Stimulated activated CD4-positive, alpha-beta T cell treated with anti-CD3 and anti-CD28 coated beads, Interleukin-15, amount 100 ng/mL, for 24 hours (primary cell): ENCODE data around the gene ZNF521.
"Not testable (repeated sequence)": the region's sequence is repeated elsewhere in the genome, so short reads cannot be mapped to it uniquely, and the experiment has no call there.

Source experiments
- DNase-seq: peaks from one replicate; pipeline ENCODE4 v3.0.0-alpha.2; 2020

Gene ZNF521

DNA sequence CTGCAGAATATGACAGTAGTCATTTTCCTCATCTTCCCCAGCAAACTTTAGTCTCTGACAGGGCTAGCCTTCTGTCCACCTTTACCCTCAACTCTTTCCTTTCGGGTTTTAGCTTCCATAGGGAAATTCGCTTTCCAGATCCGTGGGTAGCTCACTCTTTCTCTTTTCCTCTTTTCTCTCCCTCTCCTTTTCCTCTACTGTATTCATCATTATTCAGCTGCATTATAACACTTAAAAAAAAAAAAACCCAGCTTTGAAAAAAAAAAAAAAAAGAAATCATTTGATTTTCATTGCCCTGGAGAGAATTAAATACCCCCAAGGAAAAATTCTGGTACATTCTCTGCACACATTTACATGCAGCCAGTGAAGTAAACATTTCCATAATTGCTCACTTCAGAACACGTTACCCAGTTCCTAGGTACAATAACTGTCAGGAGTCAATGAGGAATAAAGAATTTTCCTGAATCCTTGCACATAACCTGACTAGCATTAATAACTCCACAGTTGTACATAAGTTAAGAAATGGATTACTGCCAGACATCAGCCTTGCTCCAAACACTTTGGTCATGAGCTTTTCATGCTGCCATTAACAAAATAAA lies 63.5 kb downstream of the ZNF521 start:
- no peak for DNase-seq

DNA sequence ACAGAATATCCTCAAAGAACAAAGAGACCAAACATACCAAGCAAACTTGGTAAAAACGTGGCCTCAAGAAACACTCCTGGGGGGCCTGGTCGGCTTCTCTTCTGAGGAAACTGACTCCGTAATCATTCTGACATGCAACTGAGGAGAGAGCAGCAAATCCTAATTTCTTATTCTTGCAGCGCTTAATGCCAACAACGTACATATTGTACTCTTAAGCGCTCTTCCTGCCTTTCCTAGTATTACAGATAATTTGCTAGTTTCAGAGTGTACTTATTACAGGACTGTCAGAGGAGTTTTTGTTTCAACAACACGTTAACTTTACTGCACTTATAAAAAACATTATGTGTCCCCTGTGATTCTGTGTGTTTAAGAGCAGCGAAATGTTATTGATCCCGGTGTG lies 64.9 kb downstream of the ZNF521 start:
- DNase-seq, result no peak

DNA sequence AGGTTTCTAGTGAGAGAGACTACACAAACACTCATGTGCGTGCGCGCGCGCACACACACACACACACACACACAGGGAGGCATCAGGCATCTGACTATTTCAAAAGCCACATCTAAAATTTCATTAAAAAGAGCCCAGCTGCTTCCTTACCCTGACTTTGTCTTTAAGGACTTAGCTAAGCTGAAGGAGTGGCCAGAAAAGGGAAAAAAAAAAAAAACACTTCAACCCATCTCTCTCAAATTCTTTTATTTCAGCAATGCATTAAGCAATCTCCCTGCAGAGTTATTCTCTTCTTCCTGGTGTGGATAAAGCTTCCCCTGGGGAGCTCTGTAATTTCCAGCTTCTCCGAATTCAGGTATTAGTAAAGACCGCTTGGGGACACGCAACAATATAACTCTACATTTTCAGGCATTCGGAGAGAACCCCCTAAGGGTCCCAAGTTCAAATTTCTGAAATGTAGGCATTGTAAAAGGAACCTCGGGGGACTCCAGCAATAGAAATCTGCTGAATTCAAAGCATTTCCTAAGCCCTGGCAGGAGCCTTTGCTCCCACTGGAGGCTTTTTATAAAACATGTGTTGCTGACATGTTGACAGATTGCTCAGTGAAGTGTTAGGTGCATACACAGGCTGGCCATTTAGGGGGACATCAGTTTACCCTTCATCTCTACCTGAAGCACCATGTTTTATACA lies 67.0 kb downstream of the ZNF521 start:
- DNase-seq, result no peak

DNA sequence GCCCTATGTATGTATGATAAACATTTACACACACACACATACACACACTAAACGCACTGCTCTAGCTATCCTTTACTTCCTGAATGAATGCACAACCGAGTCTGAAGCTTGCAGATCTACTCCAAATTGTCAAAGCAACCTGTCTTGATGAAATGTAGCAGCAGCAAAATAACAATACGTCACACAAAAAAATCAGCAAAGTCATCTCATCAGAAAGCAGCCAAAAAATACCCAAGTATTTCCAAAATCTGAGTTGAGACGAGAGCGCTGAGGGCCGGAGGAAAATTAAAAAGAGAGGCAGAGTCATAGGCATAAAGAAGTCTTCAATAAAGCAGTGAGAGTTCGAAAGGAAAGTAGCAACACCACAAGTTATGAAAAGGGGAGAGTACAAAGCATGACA lies 67.7 kb downstream of the ZNF521 start:
- DNase-seq, result no peak

DNA sequence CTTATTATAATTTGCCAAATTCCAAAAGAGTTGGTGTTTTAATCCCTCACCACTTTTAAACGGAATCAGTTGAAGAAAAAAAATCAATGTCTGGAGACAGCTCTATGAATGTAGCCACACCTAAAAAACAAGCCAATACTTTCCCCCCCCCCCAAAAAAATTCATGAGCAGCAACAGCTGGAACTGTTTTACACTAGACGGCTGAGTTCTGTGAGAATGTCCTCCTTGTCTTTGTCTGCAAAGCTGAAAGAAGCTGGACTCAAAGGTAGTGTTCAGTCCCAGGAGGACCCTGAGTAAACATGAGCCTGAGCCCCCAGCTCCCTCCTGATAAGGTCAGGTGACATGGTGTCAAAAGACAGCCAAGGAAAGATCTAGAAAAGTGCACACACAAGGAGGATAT lies 68.2 kb downstream of the ZNF521 start:
- no peak for DNase-seq

DNA sequence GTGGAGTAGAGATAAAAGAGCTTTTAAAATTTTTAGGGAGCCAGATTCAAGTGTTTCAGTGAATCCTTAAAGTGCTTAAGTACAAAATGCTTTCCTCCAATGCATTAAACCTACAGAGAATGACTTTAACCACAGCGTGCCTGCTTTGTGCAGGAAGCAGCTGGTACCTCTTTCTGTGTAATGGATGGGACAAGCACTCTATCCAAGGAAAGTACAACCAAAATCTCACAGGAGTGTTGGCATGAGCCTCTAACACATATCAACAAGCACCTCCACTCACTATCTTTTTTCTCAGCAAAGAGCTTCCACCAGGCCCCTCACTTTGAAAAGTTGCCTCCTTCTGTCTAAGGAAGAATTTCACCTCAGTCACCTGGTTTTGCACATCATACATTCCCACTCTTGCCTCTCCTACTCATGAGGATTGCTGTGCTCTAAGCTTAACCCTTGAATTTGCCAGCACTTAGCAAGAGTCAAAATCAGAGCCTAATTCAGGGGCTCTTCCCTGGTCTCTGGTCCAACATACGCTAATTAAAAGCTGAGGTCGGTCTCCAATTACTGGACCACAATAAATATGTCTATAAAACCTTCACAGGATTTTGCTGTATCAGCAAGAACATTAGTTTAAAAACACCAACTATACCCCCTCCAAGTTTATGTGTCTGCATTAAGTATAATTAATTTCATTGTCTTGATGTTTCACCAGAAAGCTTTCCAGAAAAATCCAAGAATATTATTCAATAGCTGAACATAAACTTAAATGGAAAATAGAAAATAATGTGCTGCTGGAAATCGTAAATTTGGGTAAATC lies 68.9 kb downstream of the ZNF521 start:
- no peak for DNase-seq

DNA sequence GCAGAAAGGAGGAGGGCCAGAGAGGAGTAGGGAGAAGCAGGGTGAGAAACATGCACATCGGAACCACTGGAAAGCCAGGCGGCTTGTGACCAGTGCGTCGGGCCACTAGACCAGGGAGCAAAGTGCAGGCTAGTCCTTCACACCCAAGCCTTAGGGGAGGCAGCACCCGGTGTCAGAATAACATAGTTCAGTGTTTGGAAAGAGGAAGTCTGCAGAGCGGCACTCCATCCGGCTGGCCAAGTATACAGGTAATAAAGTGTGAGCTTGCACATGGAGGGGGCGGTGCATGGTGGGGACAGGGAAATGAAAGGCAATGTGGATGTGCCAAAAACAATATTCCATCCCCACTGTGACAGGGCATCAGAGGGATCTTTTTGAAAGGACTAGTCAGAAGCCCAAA lies 69.7 kb downstream of the ZNF521 start:
- no peak for DNase-seq

DNA sequence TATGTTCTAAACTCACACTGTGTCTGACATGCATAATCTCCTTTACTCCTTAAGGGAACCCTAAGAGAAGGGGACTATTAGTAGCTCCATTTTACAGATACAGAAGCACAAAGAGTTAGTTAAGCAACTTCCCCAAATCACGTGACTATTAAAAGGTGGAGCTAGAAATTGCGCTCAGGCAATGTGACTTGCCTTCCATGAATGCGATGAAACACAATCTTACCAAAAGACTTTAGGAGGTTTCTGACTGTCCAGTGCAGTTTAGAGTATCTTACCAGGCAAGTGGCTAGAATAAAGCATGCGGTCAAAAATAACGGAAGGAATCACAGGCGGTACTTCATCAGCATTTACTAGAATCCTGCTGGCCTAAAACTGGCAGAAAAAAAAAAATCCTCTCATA lies 70.4 kb downstream of the ZNF521 start:
- DNase-seq, result no peak

DNA sequence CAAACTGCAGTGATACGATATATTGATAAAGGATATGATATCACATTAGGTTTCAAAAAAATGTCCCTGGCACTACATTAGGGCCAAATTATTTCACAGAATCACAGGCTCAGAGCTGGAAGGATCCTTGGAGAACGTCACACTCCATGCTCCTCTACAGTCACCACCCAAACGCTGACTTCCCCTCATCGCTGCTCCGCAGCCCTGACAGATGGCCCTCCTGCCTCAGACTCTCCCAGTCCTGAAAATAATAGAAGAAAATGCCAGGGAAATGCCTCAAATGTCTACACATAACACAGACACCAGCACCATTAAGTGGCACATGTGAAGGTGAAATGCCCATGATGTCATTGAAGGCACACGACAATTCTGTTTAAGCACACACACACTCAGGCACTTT lies 72.0 kb downstream of the ZNF521 start:
- DNase-seq, result no peak

DNA sequence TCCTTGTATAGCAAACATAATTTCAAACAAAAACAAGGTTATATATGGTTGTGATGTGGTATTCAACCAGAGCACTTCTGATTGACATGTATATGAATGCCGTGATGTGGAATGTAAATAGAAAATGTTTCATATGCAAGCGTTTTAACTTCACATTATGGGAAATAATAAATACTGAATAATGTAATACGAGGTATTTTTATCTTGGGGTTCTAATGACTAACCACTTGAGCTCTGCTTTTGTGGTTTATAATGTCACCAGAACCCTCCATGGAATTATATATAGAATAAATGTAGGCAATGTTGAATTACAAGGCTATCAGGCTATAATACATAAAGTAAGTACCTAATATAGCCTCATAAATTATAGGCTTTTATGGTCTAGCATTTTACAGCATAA lies 72.4 kb downstream of the ZNF521 start:
- DNase-seq, result no peak

DNA sequence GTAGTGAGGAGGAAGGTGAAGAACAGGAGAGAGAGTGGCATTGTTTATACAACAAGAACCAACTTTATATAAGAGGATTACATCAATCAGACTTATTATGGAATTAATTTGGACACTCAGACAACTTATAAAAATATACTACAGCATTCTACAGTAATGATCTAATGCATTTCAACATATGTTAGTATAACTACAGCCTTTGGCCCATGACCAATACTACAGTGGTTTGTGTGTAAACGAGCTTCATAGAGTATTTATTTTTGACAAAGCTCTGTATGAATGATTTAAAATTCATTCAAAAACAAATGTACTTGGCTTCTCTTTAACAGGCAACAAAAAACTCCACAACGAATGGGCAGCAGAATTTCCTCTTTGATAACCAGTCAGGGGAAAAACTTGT lies 72.8 kb downstream of the ZNF521 start:
- DNase-seq, result no peak

DNA sequence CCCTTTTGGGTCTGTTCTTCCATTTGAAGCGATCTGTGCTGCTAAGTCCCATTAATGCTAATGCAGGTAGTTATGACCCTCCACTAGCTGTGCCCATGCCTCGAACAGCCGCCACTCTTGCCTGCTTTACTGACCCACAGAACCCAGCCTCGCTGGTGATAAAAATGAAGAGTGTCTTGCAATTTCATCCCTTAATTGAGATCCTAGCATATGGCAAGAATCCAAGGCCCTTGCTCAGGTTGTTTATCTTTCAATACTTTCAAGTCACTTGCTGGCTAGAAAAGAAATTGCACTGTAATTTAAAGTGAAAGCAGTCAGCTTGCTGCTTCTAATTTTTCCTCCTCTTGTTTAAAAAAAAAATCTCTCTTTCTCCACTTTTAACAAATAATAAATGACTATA lies 73.6 kb downstream of the ZNF521 start:
- no peak for DNase-seq

DNA sequence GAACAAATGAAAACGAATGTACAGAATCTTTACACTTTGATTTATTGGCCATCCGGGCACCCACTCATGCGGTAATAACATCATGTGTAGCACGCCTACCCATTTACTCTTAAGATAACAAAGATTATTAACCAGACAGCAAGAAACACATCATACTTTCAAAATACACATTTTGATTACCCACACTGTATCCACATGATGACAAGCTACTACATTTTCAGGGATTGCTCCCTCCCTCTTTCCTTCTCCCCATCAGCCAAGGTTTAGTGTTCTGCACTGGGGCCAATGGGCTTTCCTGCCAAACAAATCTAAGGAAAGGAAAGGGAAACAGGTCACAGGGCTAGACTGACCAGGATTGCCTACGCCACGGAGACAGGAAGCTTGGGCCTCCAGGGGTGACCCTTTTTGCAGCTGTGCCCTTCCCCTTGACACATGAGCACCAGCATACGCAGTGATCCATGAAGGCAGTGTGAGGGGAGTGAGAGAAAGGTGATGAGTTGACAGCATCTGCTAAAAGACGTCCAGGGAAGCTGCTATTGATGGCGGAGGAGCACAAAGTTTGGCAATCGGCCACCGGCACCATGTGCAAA lies 76.5 kb downstream of the ZNF521 start:
- no peak for DNase-seq

DNA sequence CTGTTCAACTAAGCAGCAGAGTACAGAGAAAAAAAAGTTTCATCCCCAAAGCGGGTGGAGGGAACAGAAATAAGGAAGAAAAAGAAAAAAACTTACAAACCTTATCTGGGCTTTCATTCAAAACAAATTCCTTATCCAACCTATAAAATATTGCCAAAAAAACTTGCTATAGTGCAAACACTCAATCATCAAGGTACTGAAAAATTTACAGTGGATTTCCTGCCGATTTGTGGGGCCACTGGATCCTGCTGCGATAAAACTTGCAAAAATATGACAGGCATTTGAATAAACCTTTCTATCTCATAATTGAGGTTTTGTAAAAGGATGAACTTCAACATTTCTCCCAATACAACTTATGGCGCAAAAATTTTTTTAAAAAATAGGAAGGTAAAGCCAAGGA lies 77.0 kb downstream of the ZNF521 start:
- no peak for DNase-seq

DNA sequence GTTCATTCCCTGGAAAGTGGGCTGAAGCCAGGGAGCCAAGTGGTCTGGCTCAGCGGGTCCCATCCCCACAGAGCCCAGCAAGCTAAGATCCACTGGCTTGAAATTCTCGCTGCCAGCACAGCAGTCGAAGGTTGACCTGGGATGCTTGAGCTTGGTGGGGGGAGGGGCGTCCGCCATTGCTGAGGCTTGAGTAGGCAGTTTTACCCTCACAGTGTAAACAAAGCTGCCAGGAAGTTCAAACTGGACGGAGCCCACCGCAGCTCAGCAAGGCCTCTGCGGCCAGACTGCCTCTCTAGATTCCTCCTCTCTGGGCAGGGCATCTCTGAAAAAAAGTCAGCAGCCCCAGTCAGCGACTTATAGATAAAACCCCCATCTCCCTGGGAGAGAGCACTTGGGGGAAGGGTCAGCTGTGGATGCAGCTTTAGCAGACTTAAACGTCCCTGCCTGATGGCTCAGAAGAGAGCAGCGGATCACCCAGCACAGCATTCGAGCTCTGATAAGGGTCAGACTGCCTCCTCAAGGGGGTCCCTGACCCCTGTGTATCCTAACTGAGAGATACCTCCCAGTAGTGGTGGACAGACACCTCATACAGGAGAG lies 84.9 kb downstream of the ZNF521 start:
- DNase-seq, result not testable (repeated sequence)

DNA sequence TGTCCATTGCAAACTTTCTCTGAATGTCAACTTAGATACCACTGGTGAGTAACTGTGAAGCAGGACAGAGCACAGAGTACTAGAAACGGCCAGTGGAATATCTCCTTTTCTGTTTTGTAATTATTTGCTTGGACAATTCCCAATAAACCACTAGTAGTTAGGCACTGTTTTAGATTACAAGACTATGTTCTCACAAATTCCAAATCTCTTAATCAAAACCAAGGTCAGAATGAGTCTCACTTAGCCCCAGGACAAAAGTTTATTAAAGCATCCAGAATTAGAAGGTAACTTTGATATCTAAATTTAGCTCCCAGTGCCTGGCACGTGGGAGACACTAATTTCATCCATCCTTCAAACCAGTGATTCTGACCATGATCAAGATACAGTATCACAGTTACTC lies 89.0 kb downstream of the ZNF521 start:
- no peak for DNase-seq

DNA sequence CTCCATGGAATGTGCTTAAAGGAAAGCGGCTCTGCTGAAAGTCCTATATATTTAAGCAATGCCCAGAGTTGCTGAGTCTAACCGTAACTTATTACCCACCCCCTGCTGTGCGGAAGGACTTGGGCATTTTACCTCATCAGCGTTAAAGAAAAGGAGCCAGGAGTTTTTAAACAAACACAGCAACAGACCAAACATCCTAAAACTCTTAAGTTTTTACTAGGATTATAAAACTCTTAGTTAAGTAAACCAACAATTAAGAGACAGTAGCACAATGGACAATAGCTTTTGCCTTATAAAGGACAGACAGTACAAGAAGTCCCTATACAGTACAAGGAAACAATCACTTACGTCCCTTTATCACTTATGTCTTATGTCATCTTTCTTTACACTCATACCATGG lies 90.2 kb downstream of the ZNF521 start:
- DNase-seq, result no peak

DNA sequence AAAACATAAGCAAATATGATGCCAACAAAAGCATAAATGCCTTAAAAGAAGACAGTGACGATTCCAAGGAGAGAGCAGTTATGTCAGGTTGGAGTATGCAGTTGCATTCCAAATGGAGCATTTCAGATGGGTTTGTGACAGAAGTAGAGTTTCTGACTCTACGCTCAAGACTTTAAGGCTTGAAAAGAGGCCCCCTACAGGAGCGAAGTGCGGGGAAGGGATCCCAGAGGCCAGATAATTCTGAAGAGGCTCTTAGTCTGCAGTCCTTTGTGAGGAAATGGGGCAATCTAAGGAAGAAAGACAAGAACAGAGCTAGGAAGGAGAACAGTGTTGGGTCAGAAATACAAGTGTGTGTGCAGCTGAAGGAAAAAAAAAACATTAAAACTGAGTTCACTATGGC lies 95.5 kb downstream of the ZNF521 start:
- DNase-seq, result no peak

DNA sequence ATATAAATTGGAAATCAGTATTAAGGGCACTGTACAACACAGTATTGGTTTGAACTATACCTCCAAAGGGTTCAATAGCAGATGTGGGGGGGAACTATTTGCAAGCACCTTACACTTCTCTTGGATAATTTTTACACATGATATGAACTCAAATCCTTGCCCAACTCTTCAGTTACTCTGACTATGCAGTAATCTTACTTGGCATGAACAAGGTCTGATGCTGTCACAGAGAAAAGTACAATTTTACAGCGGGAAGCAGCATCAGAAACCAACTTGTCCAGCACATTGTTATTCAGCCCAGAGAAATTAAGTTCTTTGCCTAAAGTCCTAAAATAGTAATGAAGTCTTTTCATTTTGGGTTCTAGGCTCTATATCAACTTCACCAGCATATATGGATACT lies 98.2 kb downstream of the ZNF521 start:
- DNase-seq, result no peak

DNA sequence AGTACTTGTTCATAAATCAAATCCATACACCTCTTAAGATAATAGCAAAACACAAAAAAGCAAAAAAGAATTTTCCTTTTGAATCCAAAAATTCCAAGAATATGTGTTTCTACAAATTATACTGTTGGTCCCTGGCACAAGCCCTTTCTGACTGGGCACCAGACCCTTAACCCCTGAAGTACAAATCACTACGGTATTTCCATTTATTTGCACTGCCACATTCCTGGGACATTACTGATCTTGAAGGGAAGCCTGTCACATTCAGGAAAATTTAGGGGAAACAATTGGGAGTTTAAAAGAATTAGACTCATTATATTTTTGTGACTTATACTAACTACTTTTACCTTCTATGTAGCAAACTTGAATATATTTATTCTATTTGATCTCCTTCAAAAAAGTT lies 98.8 kb downstream of the ZNF521 start:
- no peak for DNase-seq

DNA sequence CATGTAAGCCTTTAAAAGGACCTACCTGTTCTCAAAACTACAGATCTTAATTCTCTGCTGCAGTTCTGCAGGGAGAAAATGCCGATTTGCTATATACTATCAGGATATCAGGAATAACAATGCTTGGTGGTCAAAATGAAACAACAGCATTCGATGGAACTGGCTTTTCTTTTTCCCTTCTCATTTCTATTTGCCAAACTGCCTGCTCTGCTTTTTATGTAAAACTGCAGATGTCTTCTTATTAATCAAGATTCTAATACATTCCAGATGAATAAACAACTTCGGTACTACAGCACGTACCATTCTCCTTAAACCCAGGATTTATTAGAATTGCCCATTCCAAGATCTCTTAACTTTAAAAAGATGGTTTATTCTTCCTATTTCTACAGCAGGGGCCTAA lies 100.9 kb downstream of the ZNF521 start:
- no peak for DNase-seq

DNA sequence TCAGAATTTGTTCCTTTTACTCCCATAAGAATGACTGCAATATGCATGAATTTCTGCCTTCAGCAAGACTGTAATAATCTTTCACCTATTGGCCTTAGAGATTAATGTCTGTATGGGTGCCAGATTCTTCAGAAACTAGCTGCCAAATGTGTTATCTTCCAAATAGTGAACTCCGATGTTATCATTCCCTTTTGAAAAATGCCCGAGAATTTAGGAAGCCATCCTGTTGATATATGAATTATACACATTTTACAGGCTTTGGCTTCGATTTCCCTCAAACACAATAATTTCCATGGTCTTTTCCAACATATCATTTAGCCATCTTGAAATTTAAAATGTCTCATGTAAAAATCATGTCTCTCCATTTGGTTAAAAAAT lies 101.5 kb downstream of the ZNF521 start:
- no peak for DNase-seq

DNA sequence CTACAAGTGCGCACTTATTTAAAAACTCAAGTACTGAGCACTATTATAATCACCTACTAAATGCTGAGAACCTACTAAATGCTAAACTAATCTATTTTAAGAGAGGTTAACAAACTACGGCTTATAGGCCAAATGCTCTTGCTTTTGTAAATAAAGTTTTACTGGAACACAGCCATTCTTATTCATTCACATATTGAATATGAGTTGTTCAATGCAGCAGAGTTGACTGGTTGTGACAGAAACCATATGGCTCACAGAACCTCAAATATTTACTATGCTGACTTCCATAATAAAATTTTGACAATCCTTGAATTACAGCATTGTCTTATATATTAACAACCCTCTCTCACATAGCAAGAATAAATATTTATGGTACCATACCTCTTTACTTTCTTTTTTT lies 103.2 kb downstream of the ZNF521 start:
- no peak for DNase-seq

DNA sequence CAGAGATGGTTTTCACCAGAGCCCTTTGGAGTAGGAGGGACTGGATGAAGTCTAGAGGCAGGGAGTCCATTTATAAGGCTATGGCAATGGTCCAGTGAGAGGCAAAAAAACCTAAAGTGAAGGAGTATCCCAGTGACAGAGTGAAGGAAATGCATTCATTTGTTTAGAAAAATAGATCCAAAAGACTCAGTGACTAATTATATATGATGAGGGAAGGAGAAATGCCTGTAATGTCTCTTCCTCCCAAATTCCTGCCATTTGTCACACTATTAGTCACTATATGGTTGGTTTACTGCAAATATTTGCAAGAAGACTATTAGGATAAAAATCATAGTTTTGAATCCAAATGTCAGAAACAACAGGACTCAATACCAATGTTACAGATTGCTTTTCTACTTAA lies 104.2 kb downstream of the ZNF521 start:
- DNase-seq, result no peak
